Measurements from ENCODE around the gene KLHL40.

Gene KLHL40

GRCh38 chr3:42685363-42685881, at the start of gene KLHL40:
Gene KLHL40, plus strand, starts transcription at chr3:42685537. Its CDS starts 82 bp downstream, at chr3:42685619.
- Mint-ChIP-seq H3K27ac (no peak within 1 kb of the TSS), H3K36me3 (no peaks in the 10 kb centered on the region), H3K4me3 (no peak within 1 kb of the TSS), H3K27me3 (peaks cover 6% of the 10 kb centered on the region), H3K9me3 (no peaks in the 10 kb centered on the region), H3K4me1 (no peaks in the 10 kb centered on the region)

DNA sequence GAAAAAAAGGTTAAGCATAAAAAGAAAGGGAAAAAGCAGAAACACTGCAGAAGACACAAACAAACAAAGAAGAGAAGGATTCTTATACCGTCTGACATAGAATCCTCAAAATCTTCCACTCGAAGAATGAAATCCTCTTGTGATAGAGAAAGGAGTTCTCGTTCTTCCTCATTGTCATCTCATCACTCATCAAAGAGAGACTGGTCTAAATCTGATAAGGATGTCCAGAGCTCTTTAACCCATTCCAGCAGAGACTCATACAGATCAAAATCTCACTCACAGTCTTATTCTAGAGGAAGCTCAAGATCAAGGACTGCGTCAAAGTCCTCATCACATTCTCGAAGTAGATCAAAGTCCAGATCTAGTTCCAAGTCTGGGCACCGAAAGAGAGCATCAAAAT, 48.3 kb upstream of the KLHL40 start:
- Mint-ChIP-seq H3K4me1 (peaks cover 20% of the 10 kb centered on the region), H3K36me3 (peaks cover 14% of the 10 kb centered on the region), H3K27ac (no peak overlapping the region), H3K9me3 (no peaks in the 10 kb centered on the region), H3K4me3 (no peak overlapping the region), H3K27me3 (no peaks in the 10 kb centered on the region)

DNA sequence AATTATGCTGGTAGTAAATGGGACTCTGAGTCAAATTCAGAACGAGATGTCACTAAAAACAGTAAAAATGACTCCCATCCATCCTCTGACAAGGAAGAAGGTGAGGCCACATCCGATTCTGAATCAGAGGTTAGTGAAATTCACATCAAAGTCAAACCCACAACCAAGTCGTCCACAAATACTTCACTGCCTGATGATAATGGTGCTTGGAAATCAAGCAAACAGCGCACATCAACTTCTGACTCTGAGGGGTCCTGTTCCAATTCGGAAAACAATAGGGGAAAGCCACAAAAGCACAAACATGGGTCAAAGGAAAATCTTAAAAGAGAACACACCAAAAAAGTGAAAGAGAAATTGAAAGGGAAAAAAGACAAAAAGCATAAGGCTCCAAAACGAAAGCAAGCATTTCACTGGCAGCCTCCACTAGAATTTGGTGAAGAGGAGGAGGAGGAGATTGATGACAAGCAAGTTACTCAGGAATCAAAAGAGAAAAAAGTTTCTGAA, 46.9 kb upstream of the KLHL40 start:
- Mint-ChIP-seq H3K27ac (no peak overlapping the region), H3K4me1 (peaks cover 24% of the 10 kb centered on the region), H3K36me3 (peaks cover 19% of the 10 kb centered on the region), H3K4me3 (no peak overlapping the region), H3K27me3 (no peaks in the 10 kb centered on the region), H3K9me3 (no peaks in the 10 kb centered on the region)

- H3K4me1 Mint-ChIP-seq, result peaks cover 20% of the 10 kb centered on the region
- H3K27me3 Mint-ChIP-seq, result no peaks in the 10 kb centered on the region
- no peaks in the 10 kb centered on the region for H3K9me3 Mint-ChIP-seq
- no peak overlapping the region for H3K27ac Mint-ChIP-seq
- peaks cover 18% of the 10 kb centered on the region for H3K36me3 Mint-ChIP-seq
- no peak overlapping the region for H3K4me3 Mint-ChIP-seq
Observed at GRCh38 chr3:42639192-42639591, 46.1 kb upstream of the KLHL40 start.

GRCh38 chr3:42640129-42640528, 45.2 kb upstream of the KLHL40 start:
- Mint-ChIP-seq H3K9me3 (no peaks in the 10 kb centered on the region), H3K36me3 (peaks cover 19% of the 10 kb centered on the region), H3K4me1 (peaks cover 18% of the 10 kb centered on the region), H3K27ac (no peak overlapping the region), H3K4me3 (no peak overlapping the region), H3K27me3 (no peaks in the 10 kb centered on the region)

DNA sequence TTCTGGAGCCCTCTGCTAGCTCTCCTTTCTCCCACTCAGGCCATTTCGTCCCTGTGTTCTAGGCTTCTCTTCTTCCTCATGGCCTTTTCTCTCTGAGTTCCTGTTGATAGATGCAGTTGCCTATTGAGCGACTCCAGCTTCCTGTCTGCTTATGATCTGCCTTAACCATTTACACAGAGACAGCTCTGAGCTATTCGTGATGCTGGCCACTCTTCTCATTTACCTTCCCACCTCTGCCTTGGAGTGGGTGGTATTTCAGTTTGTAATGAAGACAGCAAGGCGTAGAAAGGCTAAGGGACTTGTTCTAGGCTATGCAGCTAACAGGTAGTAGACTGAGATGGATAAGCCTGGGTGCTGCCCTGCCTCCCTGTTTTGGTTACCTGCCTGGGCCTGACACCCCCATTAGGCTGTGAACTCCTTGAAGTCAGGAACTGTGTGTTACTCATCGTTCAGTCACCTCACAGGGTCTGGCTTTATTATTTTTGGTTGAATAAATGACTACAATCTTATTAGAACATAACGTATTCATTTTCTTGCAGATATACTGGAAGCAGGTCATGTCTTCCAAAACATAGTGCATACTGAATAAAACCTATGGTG, 44.5 kb upstream of the KLHL40 start:
- Mint-ChIP-seq H3K4me3 (peak overlapping the region; percentile 73), H3K36me3 (peaks cover 18% of the 10 kb centered on the region), H3K9me3 (no peaks in the 10 kb centered on the region), H3K27ac (no peak overlapping the region), H3K4me1 (peaks cover 15% of the 10 kb centered on the region), H3K27me3 (no peaks in the 10 kb centered on the region)

DNA sequence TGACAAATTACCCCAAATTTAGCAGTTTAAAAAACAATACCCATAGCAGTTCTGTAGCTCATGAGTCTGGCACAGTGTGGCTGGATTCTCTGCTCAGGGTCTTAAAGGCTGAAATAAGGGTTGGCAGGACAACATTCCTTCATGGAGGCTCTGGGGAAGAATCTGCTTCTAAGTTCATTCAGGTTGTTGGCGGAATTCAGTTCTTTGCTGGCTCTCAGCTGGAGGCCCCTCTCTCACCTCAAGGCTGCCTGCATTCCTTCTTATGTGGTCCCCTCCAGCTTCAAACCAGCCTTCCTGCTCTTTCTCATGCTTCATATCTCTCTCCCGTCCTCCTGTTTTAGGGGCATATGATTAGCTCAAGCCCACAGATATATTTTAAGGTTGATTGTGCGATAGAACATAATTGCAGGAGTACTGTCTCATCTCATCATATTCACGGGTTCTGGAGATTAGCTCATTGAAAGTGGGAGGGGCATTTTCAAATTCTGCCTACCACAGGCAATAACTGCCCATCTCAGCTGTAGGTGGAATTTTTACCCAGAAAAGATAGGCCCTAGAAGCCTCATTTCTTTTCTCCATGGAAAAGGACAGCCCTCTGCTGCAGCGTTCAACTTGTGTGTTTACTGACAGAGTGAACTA, 37.4 kb upstream of the KLHL40 start:
- H3K4me3 Mint-ChIP-seq, result no peak overlapping the region
- H3K9me3 Mint-ChIP-seq, result no peaks in the 10 kb centered on the region
- H3K36me3 Mint-ChIP-seq, result peaks cover 11% of the 10 kb centered on the region
- peaks cover 12% of the 10 kb centered on the region for H3K4me1 Mint-ChIP-seq
- H3K27me3 Mint-ChIP-seq, result no peaks in the 10 kb centered on the region
- peak overlapping the region; percentile 47 for H3K27ac Mint-ChIP-seq

DNA sequence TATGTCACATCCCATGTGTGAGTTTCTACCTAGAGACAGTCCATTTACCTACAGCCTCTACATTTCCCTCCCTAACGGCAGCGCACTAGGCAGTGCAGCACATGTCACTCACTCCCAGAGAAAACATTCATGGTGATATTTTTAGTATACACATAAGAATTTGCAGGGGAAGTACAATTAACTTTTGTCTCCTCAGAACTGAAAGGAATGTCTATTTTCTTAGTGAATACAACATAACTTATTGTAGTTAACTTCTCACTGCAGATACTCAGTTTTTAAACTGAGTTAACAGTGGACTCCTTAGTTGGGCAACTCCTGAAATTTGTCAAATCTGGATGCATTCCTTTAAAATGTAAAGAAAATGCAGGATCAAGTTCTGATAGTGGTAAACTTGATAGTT, 36.3 kb upstream of the KLHL40 start:
- Mint-ChIP-seq H3K27ac (no peak overlapping the region), H3K4me3 (no peak overlapping the region), H3K36me3 (peaks cover 9% of the 10 kb centered on the region), H3K9me3 (no peaks in the 10 kb centered on the region), H3K27me3 (no peaks in the 10 kb centered on the region), H3K4me1 (peaks cover 16% of the 10 kb centered on the region)

DNA sequence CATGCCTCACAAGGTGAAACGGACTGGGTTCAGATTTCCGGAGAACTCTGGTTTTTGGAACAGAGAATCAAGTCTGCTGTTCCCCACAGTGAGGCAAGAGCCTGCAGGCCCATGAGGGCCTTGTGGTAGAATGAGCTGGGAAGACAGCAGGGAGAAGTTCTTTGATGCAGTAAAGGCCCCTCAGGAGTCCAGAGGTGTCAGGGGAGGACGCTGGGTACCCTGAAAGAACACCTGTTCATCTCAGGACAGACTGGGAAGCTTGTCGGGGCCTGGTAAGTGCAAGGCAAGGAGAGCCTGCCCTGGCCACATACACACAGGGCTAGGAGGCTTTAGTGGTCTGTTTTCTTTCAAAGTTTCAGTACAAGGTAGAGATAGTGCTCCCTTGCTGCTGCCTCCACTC, 35.6 kb upstream of the KLHL40 start:
- Mint-ChIP-seq H3K9me3 (no peaks in the 10 kb centered on the region), H3K36me3 (peaks cover 5% of the 10 kb centered on the region), H3K4me3 (no peak overlapping the region), H3K27ac (peak overlapping the region; percentile 41), H3K27me3 (no peaks in the 10 kb centered on the region), H3K4me1 (peaks cover 16% of the 10 kb centered on the region)

- Mint-ChIP-seq H3K36me3 (peaks cover 5% of the 10 kb centered on the region), H3K27ac (peak overlapping the region; percentile 64), H3K4me1 (peaks cover 16% of the 10 kb centered on the region), H3K27me3 (no peaks in the 10 kb centered on the region), H3K9me3 (no peaks in the 10 kb centered on the region), H3K4me3 (no peak overlapping the region)
Observed at GRCh38 chr3:42651248-42652091, 33.9 kb upstream of the KLHL40 start.

GRCh38 chr3:42652251-42652610, 33.1 kb upstream of the KLHL40 start:
- Mint-ChIP-seq H3K9me3 (no peaks in the 10 kb centered on the region), H3K4me1 (peaks cover 10% of the 10 kb centered on the region), H3K4me3 (no peak overlapping the region), H3K27ac (no peak overlapping the region), H3K27me3 (no peaks in the 10 kb centered on the region), H3K36me3 (peaks cover 3% of the 10 kb centered on the region)

DNA sequence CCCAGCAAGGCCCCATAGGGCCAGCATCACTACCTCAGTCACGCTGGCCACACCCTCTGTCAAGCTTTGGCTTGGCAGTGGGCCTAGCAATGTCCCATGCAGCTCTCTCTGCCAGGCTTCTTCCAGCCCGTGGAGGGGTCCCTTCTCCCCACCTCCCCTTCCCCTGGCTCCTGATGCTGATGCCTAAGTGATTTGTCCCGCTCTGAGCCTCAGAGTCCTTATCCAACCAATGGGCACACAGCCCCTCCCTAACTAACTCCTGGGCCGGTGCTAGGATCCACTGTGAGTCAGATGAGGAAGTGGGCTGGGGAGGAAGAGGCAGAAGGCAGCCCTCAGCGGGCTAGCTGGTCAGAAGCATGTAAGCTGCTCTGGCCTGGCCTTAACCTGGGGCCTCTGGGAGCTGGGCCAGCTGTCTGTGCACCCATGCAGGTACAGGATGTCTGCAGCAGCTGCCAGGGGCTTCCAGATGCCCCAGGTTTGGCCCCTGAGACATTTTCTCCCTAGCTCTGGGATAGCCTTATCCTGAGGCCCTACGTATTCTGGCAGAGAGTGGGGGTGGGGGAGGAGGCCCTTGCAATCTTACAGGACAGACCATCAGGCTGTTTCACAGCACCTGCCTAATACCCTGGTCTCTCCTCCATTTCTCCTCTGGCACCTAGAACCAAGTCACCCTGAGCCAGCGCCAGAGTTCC, 32.6 kb upstream of the KLHL40 start:
- no peaks in the 10 kb centered on the region for H3K9me3 Mint-ChIP-seq
- no peaks in the 10 kb centered on the region for H3K27me3 Mint-ChIP-seq
- H3K4me3 Mint-ChIP-seq, result peak overlapping the region; percentile 71
- H3K27ac Mint-ChIP-seq, result peak overlapping the region; percentile 5
- H3K4me1 Mint-ChIP-seq, result peaks cover 8% of the 10 kb centered on the region
- H3K36me3 Mint-ChIP-seq, result peaks cover 3% of the 10 kb centered on the region

GRCh38 chr3:42653303-42653559, 32.1 kb upstream of the KLHL40 start:
- Mint-ChIP-seq H3K27me3 (no peaks in the 10 kb centered on the region), H3K36me3 (peaks cover 3% of the 10 kb centered on the region), H3K27ac (peak overlapping the region; percentile 5), H3K9me3 (no peaks in the 10 kb centered on the region), H3K4me1 (peaks cover 8% of the 10 kb centered on the region), H3K4me3 (peak overlapping the region; percentile 71)

- peaks cover 3% of the 10 kb centered on the region for H3K36me3 Mint-ChIP-seq
- H3K27ac Mint-ChIP-seq, result peak within 1 kb of the TSS; percentile 5
- H3K4me3 Mint-ChIP-seq, result peak within 1 kb of the TSS; percentile 82
- H3K9me3 Mint-ChIP-seq, result no peaks in the 10 kb centered on the region
- no peaks in the 10 kb centered on the region for H3K27me3 Mint-ChIP-seq
- H3K4me1 Mint-ChIP-seq, result peaks cover 8% of the 10 kb centered on the region
Observed at GRCh38 chr3:42653560-42654330, 31.6 kb upstream of the KLHL40 start, which contains the start of gene ZBTB47. Gene ZBTB47, plus strand, starts transcription at chr3:42653697. Its CDS starts 4,659 bp downstream, at chr3:42658356.
